HG02938 (cell line): Measurements from ENCODE around the gene TSC2.
"Not testable (repeated sequence)": the region's sequence is repeated elsewhere in the genome, so short reads cannot be mapped to it uniquely, and the experiment has no call there.

Experiments used
- ATAC-seq: cut with Tn5 transposase; IDR thresholded peaks from one replicate; pipeline ENCODE4 v1.9.1; 2021; ENCODE audit warnings: mild to moderate bottlenecking, moderate library complexity; ENCODE audit not compliant: unreplicated experiment

Gene TSC2

DNA sequence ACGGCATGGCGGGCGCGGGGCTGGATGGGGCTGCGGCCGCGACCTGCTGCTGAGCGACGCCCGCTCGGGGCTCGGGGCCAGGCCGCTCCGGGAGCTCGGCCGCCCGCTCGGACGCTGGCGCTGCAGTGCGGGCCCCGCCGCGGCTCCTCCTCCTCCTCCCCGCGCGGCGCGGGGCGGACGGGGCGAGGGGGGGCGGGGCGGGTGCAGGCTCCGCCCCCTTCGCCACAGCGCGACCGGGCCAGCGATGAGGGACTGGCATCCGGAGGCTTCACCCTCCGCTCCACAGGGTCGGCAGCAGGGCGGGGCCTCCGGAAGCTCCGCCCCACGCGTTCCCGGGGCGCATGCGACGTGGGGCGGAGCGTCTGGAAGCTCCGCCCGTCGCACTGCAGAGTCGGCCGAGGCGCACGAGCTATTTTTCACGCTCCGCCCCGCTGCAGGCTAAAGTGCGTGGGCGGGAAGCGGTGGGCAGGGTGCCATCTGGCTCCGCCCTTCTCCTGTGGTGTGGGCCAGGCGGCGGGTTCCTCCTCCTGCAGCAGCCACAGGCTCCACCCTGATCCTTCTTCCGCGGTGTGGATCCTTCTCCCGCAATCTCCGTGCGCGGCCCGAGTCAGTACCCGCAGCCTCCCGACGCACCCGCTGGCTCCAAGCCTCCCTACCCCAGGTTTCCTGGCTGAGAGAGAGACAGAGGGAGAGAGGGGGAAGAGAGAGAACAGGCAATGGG lies 88.1 kb downstream of the TSC2 start, which contains the start of gene PKD1:
Gene PKD1, minus strand, starts transcription at position 129 of the 721 bp plus-strand sequence. CDS start 209 bp downstream, outside the sequence.
- ATAC-seq: not testable (repeated sequence)
